Left kidney (tissue), 8 donors: ENCODE data around the gene TIMP3. TPM values are rescaled to one million over a fixed set of nuclear protein-coding genes. Genes with fewer than 3 reads are reported as not detected.
"Not testable (repeated sequence)": the region's sequence is repeated elsewhere in the genome, so short reads cannot be mapped to it uniquely, and the experiment has no call there.

Source experiments
- DNase-seq: peaks from one replicate; pipeline ENCODE4 v3.0.0-alpha.2; 2013
- long read RNA-seq, 8 donors: transcript quantifications; one replicate each; lab custom pipeline, GENCODE V29; 2026
- polyA plus RNA-seq: library from polyadenylated mRNA; unstranded; fragments of 120-200 nt; gene quantifications from one replicate; pipeline ENCODE4 v1.2.1, GENCODE V29; 2013; ENCODE audit not compliant: insufficient read length

TIMP3 gene
- 121 TPM for polyA plus RNA-seq
- long read RNA-seq, donor 1, full-length matches to known transcripts = 90 of 100 reads
- long read RNA-seq, donor 1, partial matches to known transcripts = 10 of 100 reads
- long read RNA-seq, donor 1, other reads (novel, unspliced or antisense) = 0 of 100 reads
- long read RNA-seq, donor 2, full-length matches to known transcripts = 56 of 62 reads
- long read RNA-seq, donor 2, partial matches to known transcripts = 6 of 62 reads
- long read RNA-seq, donor 2, other reads (novel, unspliced or antisense) = 0 of 62 reads
- long read RNA-seq, donor 3, full-length matches to known transcripts = 27 of 38 reads
- long read RNA-seq, donor 3, partial matches to known transcripts = 11 of 38 reads
- long read RNA-seq, donor 3, other reads (novel, unspliced or antisense) = 0 of 38 reads
- long read RNA-seq, donor 4, full-length matches to known transcripts = 4 of 4 reads
- long read RNA-seq, donor 4, partial matches to known transcripts = 0 of 4 reads
- long read RNA-seq, donor 4, other reads (novel, unspliced or antisense) = 0 of 4 reads
- long read RNA-seq, donor 5, full-length matches to known transcripts = 37 of 37 reads
- long read RNA-seq, donor 5, partial matches to known transcripts = 0 of 37 reads
- long read RNA-seq, donor 5, other reads (novel, unspliced or antisense) = 0 of 37 reads
- long read RNA-seq, donor 6, full-length matches to known transcripts = 48 of 63 reads
- long read RNA-seq, donor 6, partial matches to known transcripts = 15 of 63 reads
- long read RNA-seq, donor 6, other reads (novel, unspliced or antisense) = 0 of 63 reads
- long read RNA-seq, donor 7, full-length matches to known transcripts = 59 of 59 reads
- long read RNA-seq, donor 7, partial matches to known transcripts = 0 of 59 reads
- long read RNA-seq, donor 7, other reads (novel, unspliced or antisense) = 0 of 59 reads
- long read RNA-seq, donor 8, full-length matches to known transcripts = 17 of 17 reads
- long read RNA-seq, donor 8, partial matches to known transcripts = 0 of 17 reads
- long read RNA-seq, donor 8, other reads (novel, unspliced or antisense) = 0 of 17 reads

DNA sequence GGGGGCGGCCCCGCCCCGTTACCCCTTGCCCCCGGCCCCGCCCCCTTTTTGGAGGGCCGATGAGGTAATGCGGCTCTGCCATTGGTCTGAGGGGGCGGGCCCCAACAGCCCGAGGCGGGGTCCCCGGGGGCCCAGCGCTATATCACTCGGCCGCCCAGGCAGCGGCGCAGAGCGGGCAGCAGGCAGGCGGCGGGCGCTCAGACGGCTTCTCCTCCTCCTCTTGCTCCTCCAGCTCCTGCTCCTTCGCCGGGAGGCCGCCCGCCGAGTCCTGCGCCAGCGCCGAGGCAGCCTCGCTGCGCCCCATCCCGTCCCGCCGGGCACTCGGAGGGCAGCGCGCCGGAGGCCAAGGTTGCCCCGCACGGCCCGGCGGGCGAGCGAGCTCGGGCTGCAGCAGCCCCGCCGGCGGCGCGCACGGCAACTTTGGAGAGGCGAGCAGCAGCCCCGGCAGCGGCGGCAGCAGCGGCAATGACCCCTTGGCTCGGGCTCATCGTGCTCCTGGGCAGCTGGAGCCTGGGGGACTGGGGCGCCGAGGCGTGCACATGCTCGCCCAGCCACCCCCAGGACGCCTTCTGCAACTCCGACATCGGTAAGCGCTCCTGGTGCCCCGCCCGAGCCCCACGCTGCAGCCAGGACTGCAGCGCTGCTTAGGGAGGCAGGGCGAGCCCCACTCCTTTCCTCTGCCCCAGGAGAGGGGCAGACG is at the start of gene TIMP3:
TIMP3 (plus strand) TSS at position 169 of the 700 bp plus-strand sequence; CDS start at position 466, 297 bp downstream.
- peak; percentile 83 for DNase-seq

DNA sequence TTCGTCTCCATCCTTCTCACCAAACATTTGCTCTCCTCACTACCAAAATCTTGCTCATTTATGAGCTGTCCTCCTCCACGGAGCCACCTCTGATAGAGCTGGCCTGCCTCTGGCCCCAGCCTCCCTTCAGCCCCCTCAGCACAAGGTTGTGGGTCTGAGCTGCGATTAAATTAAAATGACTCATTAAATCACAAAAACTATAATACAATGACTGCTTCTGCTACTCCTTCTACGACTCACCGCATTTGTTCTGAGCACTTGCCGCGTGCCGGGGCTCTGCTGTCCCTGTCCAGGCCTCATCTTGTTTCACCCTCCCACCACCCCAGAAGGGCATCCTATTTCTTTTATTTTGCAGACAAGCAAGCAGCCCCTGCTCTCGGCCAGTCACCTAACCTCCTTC is 49.2 kb upstream of the TIMP3 start:
- DNase-seq = no peak

DNA sequence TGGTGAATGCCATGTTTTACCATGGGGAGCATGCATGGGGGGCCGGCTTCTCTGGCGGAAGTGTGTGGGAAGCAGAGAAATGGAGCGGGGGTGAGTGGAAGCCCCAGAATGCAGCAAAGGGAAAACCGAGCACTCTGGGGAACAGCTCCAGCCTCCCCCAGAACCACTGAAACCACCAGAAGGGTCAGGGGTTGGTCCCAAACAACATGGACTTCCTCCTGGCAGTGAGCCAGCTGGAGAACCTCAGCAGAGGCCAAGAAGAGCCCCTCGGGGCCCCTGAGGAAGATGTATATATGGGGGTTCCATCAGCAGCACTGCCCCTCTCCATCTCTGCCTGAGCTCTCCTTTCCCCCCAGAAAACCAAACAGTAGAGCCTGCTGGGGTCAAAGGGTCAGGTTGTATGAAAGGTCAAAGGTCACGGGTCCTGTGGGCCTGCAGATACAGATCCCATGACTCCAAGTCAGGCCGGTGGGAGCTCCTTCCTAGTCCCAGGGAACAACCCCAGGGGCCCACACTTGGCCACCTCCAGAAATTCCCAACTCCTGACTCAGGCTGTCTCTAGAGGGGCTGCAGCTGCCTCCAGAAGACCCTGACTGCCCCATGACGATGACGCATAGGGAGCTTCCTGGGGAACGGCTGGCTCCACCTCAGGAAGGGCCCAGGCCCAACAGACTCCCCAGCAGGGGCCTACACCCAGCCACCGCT is 48.5 kb upstream of the TIMP3 start:
- DNase-seq = no peak

DNA sequence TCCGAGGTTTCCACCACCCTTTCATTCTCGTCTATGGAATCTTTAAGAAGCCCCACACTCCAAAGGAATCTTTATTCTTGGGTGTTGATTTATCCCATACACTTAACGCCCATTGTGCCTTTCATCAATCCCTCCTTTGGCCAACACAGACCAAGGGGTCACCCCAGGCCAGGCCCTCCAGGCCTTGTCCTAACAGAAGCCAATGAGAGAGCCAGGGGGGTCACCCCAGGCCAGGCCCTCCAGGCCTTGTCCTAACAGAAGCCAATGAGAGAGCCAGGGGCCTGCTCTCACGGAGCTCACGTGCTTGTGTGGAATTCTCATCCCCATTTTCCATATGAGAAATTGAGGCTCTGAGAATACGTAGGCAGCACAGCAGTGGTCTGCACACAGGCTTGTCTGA is 47.9 kb upstream of the TIMP3 start:
- DNase-seq = no peak

DNA sequence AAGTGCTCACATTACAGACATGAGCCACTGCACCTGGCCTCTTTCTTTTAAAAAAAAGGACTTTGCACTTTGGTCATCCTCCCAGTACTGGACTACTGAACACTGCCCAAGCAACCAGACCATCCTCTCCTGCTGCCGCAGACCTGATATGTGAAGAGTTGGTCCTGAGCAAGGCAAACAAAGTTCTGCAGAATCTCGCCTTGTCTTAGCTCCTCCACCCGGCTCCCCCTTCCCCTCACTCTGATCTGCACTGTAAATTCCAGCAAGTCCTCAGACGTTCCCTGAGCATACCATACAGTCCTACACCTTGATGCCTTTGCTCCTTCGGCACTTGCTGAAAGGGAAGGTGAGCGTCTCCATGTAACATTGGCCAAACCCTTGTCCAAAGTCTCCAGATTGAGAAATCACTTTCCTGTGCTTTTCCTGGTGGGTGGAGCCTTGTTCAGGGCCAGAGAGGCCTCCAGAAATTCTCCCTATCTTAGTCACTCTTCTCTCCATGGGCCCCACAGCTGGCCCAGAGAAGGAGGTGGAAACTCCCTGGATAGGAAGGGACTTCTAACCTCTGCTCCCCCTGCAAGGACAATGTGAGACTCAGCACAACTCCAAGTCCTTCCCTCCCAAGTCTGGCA is 47.0 kb upstream of the TIMP3 start:
- DNase-seq = no peak

DNA sequence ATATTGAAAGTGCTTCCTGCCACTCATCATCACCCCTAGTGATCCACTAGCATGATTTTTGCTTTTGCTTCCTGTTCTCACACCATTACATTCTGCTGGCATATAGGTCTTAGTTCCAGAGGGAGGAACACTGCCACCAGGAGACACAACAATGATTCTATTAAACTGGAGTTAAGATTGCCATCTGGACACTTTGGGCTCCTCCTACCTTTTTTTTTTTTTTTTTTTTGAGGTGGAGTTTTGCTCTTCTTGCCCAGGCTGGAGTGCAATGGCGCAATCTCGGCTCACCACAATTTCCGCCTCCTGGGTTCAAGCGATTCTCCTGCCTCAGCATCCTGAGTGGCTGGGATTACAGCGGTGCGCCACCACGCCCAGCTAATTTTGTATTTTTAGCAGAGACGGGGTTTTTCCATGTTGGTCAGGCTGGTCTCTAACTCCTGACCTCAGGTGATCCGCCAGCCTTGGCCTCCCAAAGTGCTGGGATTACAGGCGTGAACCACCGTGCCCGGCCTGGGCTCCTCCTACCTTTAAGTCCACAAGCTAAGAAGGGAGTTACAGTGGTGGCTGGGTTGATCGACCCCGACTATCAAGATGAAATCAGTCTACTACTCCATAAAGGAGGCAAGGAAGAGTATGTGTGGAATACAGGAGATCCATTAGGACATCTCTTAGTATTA is 44.3 kb upstream of the TIMP3 start:
- DNase-seq = not testable (repeated sequence)

DNA sequence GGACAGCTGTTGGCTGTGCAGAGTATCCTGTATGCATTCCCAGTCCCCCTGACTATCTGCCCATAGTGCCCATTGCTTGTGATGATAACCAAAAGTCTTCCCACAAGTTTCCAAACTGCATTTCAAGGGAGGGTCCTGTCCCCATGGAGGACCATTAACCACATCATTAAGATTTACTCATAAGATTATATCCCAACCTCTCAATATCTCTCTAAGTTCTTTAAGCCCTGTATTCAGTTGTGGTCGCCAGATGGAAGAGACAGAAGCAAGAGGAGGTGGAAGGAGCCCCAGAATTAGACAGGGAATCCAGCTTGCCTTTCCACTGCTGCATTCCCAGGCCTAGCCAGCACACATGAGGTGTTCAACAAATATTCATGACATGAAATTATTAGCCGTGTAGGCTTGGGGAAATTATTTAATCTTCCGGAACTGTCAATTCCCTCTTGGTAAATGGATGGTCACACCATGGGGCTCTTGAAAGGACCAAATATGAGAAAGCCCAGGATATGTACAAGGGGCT is 42.6 kb upstream of the TIMP3 start:
- DNase-seq = no peak

DNA sequence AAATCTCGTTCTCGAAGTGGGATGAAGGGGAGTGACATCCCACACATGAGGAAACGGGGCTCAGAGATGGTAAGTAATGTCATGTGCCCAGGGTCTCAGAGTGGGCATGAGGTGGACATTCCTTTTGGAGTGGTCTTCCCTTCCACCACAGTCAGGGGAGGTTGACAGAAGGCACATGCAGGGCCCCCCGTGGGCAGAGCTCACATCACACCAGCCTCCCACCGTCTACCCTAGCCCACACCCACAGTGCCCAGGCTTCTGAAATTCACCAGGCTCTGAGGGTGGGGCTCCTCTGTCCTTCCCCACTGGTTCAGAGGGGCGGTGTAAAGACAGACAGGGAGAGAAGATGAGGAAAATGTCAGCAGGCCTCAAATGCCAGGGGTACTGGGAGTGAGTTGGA is 41.1 kb upstream of the TIMP3 start:
- no peak for DNase-seq

DNA sequence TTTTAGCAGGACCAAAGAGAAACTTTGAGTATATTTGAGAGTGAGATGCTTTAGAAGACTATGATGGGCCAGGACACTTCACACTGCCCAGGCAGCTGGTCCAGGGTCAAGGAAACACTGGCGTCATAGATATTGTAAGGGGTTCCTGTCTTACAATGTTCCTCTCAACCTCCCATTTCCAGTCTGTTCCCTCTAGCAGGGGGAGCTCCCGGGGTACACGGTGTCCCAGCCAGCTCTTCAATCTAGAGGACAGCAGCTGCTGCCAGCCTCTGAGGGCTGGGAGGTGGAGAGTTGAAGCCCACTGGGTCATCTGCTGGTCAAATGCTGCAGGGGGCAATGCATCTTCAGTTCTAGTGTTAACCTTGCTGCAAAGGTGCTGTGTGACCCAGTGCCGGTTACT is 40.7 kb upstream of the TIMP3 start:
- DNase-seq = no peak

DNA sequence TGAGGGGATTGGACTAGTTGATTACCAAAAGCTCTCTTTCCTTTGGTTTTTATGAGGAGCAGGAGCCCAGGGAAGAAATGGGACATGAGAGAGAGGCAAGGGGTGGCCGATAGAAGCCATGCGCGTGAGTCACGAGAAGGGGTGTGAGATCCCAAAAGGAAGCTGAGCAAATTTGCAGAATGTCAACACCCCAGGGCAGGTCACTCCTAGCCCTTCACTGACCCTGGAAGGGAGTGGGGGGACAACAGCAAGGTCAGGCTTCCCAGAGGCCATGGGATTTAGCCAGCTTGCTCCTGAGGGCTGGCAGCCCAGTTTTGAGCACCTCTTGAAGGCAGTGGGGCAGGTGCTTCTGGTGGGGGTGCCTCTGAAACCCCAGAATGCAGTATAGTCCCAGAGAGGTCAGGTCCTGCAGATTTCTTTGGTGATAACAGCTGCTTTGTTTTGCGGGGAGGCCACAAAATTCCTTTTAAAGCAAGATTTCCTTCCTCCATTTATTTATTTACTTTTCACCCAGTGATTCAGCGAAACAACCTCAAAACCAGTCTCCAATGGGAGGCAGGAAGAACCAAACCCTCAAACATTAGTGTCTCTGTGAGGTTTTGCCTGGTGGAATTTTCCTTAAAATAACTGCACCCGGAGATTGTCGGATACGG is 40.1 kb upstream of the TIMP3 start:
- DNase-seq = no peak

DNA sequence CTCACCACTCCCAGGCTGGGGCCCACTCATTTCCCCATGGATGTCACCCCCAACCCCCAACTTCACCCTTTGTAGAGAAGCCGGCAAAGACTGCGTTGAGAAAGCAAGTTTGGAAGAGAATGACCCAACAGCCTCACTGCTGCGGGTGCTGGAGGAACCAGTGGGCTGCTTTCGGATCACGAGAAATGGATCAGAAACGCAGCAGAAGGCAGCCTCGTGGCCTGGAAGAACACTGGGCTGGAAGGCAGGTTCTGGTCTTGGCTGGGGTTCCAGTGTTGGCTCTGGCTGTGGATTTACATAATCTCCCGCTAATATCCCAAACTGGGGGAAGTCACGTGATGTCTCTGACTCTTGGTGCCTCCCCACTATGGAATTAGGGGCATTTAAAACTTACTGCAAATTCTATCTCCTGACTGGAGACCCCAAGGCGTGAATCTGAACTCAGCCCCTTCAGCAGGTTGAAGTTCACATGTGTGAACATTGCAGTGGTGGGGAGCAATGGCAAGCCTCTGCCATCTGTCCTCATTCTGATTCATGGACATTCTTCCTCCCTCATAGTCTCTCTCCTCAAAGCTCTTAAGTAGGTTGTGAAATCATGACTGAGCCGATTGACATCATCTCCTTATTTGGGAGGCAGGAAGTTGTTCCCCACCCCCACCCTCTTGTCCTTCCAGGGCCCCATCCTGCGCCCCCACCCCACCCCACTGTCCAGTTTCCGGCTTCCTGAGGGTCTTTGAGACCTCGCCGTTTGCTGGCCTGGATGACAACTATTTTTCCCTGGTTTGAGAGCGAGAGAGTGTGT is 37.0 kb upstream of the TIMP3 start:
- DNase-seq = peak; percentile 54

DNA sequence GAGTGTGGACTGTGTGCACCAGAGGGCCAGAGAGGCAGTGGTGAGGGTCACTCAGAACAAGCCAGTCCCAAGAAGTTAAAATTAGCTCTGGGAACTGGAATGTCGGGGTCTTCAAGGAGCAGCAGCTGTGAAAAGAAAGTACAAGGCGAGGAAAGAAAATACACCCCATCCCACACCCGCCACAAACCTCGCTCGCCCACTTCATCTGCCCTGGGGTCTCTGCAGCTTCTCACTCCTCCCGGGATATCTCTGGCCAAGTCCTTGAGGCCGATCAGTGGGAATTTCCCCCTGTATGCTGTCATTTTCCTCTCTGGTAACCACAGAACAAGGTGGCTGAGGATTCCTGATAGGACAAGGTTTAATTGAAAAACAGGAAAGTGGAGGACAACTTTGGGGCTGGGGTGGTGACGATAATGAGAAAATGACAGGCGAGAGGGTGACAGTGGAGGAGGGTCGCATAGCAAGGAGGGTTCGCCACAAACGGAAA is 36.3 kb upstream of the TIMP3 start:
- no peak for DNase-seq

DNA sequence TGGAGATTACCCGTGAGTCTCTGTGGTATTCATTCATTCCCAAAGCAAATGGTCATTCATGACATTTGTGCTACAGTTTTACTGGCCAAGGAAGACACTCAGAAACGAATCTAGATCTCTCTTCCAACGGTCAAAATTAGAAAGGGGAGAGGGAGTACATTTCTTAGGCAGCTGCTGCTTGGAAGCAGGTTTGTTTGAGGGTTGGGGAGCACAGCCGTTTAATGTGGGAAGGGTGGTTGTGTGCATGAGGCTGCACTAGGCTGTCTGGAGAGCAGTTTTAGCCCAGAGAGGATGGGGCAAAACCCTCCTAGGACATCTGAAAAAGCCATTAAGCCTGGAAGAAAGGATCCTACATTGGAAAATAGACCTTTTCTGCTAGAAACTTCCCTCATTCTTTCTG is 29.7 kb upstream of the TIMP3 start:
- DNase-seq = no peak

DNA sequence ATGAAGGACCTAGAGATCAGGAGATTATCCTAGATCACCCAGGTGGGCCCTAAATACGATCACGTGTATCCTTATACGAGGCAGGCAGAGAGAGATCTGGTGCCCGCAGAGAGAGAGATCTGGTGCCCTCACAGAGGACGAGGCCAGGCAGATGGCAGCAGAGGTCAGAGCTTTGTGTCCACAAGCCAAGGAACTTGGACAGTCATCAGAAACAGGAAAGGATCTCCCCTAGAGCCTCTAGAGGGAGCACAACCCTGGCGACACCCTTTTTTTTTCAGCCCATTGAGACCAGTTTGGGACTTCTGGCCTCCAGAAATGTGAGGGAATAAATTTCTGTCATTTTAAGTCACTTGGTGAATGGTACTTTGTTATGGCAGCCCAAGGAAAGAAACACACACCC is 25.5 kb upstream of the TIMP3 start:
- DNase-seq = no peak

DNA sequence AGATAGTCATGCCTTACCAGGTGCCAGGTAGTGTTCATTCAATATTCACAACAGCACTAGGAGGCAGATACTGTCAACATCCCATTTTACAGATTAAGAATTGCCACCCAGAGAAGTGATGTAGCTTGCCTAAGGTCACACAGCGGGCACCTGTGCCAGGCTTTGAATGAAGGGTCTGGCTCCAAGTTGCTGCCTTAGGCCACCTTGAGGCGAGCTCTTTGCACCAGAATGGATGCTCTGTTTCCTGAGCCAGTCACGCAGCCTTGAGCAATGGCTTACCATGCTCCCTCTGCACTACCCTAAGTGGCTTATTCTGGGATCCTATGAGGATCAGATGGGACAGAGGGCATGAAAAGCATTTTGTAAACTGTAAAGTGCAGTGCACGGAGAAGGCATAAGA is 25.1 kb upstream of the TIMP3 start:
- DNase-seq = no peak

DNA sequence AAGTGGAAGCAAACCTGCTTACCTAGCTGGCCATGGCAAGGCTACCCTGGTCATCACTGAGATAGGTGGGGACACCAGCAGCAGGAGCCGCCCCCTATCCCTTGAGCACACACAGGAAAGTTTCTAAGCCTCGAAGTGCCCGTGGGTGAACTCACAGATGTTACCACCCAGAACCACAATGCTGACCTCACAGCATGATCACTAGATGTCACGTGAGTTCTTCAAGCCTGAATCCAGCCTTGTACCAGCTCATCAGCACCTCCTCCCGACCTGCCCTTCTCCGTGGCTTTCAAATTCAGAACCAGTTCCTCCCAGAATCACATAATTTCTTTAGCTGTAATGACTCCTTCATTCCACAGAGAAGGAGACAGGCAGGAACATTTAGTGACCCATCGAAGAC is 24.7 kb upstream of the TIMP3 start:
- DNase-seq = no peak

DNA sequence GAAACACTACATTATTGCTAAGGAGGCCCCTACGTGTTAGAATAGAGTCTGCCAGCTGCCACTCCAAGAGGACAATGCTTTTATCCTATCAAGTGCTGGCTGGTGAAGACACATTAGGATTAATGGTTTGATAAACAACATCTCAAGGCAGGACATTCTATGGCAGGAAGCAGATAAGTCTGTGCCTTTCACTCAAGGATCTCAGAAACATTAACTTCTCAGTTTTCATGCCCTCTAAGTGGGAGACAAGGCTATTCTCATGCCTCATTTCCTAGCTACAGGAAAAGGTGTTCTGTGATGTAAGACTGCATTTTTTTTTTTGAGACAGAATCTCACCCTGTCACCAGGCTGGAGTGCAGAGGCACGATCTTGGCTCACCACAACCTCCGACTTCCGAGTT is 23.5 kb upstream of the TIMP3 start:
- no peak for DNase-seq

DNA sequence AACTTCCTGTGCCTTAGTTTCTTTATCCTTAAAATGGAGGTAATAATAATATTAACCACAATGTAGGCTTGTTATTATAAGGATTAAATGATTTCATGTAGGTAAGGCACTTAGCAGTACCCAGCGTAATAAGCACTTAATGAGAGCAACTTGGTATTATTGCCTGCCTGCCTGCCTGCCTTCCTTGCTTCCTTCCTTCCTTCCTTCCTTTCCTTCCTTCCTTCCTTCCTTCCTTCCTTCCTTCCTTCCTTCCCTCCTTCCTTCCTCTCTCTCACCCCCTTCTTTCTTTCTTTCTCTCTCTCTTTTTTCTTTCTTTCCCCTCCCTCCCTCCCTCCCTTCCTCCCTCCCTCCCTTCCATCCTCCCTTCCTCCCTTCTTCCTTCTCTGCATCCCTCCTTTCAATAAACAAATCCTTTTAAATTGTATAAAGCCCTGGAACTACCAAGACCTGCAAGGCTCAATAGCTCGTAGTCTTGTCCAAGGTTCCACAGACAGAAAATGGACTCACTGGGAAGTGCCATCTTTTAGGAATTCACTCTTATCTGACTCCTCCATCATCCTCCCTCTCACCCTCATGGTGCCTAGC is 20.7 kb upstream of the TIMP3 start:
- DNase-seq = no peak
